ENCODE data around the gene HSD17B13. TPM values are rescaled to one million over a fixed set of nuclear protein-coding genes. Genes with fewer than 3 reads are reported as not detected.

HSD17B13 gene
- polyA plus RNA-seq, 1 of the 3 experiments (the other 2 are of a cell fraction), result 0.13 TPM

GRCh38 chr4:87359258-87359657, 36.6 kb upstream of the HSD17B13 start:
- H3K4me2 ChIP-seq, result no peak overlapping the region
- H3K4me1 ChIP-seq (ENCODE audit: control insufficient read depth in 1 of 2, insufficient read depth in 2 of 2, low read depth in 1 of 2, low read length in 1 of 2), result no peaks in the 10 kb centered on the region
- H4K20me1 ChIP-seq (ENCODE audit: insufficient read depth), result no peaks in the 10 kb centered on the region
- no peaks in the 10 kb centered on the region for H3K9me2 ChIP-seq
- no peaks in the 10 kb centered on the region for H3K27me3 ChIP-seq (ENCODE audit: insufficient read depth)
- no peak overlapping the region for H3K4me3 ChIP-seq (ENCODE audit: low read depth in 2 of 2, low read length in 1 of 2)
- peaks cover 9% of the 10 kb centered on the region for H3F3A ChIP-seq (replicated peaks; ENCODE audit: insufficient read depth)
- no peak overlapping the region for H2AFZ ChIP-seq (ENCODE audit: low read depth)
- TF ChIP-seq, protein P1, sequence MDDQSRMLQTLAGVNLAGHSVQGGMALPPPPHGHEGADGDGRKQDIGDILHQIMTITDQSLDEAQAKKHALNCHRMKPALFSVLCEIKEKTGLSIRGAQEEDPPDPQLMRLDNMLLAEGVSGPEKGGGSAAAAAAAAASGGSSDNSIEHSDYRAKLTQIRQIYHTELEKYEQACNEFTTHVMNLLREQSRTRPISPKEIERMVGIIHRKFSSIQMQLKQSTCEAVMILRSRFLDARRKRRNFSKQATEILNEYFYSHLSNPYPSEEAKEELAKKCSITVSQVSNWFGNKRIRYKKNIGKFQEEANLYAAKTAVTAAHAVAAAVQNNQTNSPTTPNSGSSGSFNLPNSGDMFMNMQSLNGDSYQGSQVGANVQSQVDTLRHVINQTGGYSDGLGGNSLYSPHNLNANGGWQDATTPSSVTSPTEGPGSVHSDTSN (IDR thresholded peaks at IDR 0.05), result no peak
- no peak for TF ChIP-seq NFIC (IDR thresholded peaks at IDR 0.05; ENCODE audit: borderline replicate concordance)
- TF ChIP-seq MXI1 (IDR thresholded peaks at IDR 0.05; ENCODE audit: low read depth, low read length), result no peak
- TF ChIP-seq SIN3A (IDR thresholded peaks at IDR 0.05; ENCODE audit: borderline replicate concordance, low read depth, low read length), result no peak
- TF ChIP-seq, protein P2, sequence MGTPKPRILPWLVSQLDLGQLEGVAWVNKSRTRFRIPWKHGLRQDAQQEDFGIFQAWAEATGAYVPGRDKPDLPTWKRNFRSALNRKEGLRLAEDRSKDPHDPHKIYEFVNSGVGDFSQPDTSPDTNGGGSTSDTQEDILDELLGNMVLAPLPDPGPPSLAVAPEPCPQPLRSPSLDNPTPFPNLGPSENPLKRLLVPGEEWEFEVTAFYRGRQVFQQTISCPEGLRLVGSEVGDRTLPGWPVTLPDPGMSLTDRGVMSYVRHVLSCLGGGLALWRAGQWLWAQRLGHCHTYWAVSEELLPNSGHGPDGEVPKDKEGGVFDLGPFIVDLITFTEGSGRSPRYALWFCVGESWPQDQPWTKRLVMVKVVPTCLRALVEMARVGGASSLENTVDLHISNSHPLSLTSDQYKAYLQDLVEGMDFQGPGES (IDR thresholded peaks at IDR 0.05; ENCODE audit: low read depth, low read length), result no peak
- no peak for TF ChIP-seq NRF1 (IDR thresholded peaks at IDR 0.05; ENCODE audit: low read depth, low read length)
- no peak for TF ChIP-seq TCF12 (IDR thresholded peaks at IDR 0.05)
- TF ChIP-seq TAF1 (IDR thresholded peaks at IDR 0.05; ENCODE audit: borderline replicate concordance, low read depth, low read length), result no peak
- no peak for TF ChIP-seq MEF2A (IDR thresholded peaks at IDR 0.05; ENCODE audit: borderline replicate concordance, low read depth)
- H3K9me3 ChIP-seq, result no peaks in the 10 kb centered on the region
- WGBS (ENCODE audit: low lambda C conversion rate), result 99% methylated on average over 4 of the region's 4 CpGs
- ChIA-PET CTCF (interaction anchor here (2.2 kb wide), 1 partner anchor 17 kb away, joined by 12 read pairs; no protein-coding TSS in a partner anchor), POLR2A (no interaction called here)
- no peak overlapping the region for H3K9ac ChIP-seq
- DNase-seq, result no peak
- H3K27ac ChIP-seq (ENCODE audit: low read depth in 2 of 2, low read length in 1 of 2), result no peak overlapping the region
- peaks cover 35 to 75% of the 10 kb centered on the region in 2 experiments for H3K36me3 ChIP-seq (replicated peaks in 1 of 2; ENCODE audit: control insufficient read depth in 1 of 2, insufficient read depth in 2 of 2, low read length in 1 of 2)
- peaks cover 6% of the 10 kb centered on the region for H3K79me2 ChIP-seq (ENCODE audit: insufficient read depth)

DNA sequence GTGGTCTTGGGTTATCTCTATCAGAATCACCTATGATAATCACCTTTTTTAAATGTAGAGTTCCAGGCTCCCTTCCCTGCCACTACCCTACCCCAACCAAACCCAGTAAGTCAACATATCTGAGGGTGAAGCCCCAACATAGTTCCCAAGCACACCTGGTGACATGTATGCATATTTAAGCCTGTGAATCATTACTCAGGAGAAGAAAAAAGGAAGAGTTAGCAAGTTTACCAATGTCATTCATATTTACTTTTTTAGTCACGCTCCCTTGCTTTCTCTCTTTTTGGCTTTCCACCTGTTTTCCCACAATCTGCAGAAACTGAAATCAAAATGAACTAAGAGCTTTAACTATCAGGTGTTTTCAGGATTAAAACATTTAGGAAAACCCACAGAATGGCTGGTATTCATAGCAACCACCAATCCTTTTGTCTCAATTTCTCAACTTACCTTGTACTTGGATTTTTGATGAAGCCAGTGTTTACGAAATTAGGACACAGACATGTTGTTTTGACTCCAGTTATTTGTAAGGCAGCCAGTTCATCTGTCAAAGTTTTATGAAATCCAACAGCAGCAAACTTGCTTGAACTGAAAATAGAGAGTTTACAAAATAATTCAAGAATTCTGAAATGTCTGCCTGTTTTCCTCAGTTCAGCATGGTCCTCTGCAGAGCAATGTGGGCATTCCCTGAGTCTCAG, 34.3 kb upstream of the HSD17B13 start:
- H3K27ac ChIP-seq (ENCODE audit: low read depth in 2 of 2, low read length in 1 of 2), result no peak overlapping the region
- no peaks in the 10 kb centered on the region for H3K4me1 ChIP-seq (ENCODE audit: control insufficient read depth in 1 of 2, insufficient read depth in 2 of 2, low read depth in 1 of 2, low read length in 1 of 2)
- WGBS (ENCODE audit: low lambda C conversion rate), result 99% methylated on average over 2 of the region's 2 CpGs
- H3F3A ChIP-seq (replicated peaks; ENCODE audit: insufficient read depth), result peaks cover 9% of the 10 kb centered on the region
- no peak overlapping the region for H3K9ac ChIP-seq
- CTCF ChIA-PET, result no interaction called here
- H3K27me3 ChIP-seq (ENCODE audit: insufficient read depth), result no peaks in the 10 kb centered on the region
- H3K4me3 ChIP-seq (ENCODE audit: low read depth in 2 of 2, low read length in 1 of 2), result no peak overlapping the region
- TF ChIP-seq YY1 (IDR thresholded peaks at IDR 0.05; ENCODE audit: low read depth), result no peak
- TF ChIP-seq SIN3A (IDR thresholded peaks at IDR 0.05; ENCODE audit: borderline replicate concordance, low read depth, low read length), result no peak
- TF ChIP-seq TAF1 (IDR thresholded peaks at IDR 0.05; ENCODE audit: borderline replicate concordance, low read depth, low read length), result no peak
- no peak for TF ChIP-seq TEAD4 (IDR thresholded peaks at IDR 0.05; ENCODE audit: borderline replicate concordance, insufficient read depth)
- no peak for TF ChIP-seq FOXJ3 (CRISPR knock-in tag; IDR thresholded peaks at IDR 0.05)
- no peak for TF ChIP-seq CHD2 (IDR thresholded peaks at IDR 0.05; ENCODE audit: low read length, partially characterized antibody)
- TF ChIP-seq ZBTB33 (IDR thresholded peaks at IDR 0.05; ENCODE audit: borderline replicate concordance, low read depth), result no peak
- TF ChIP-seq REST (IDR thresholded peaks at IDR 0.05; ENCODE audit: low read depth, low read length), result no peak
- no peak for TF ChIP-seq SMC3 (IDR thresholded peaks at IDR 0.05; ENCODE audit: low read depth, low read length)
- TF ChIP-seq RCOR1 (IDR thresholded peaks at IDR 0.05; ENCODE audit: low read length), result no peak
- TF ChIP-seq EZH2phosphoT487 (IDR thresholded peaks at IDR 0.05; ENCODE audit: borderline replicate concordance, low read depth), result no peak
- no peak for TF ChIP-seq RXRA (IDR thresholded peaks at IDR 0.05; ENCODE audit: borderline replicate concordance, low read depth)
- no peak for TF ChIP-seq ELF1 (IDR thresholded peaks at IDR 0.05)
- no peak for DNase-seq
- POLR2A ChIA-PET, result no interaction called here
- no peaks in the 10 kb centered on the region for H3K9me2 ChIP-seq
- H3K79me2 ChIP-seq (ENCODE audit: insufficient read depth), result peaks cover 6% of the 10 kb centered on the region
- H3K4me2 ChIP-seq, result no peak overlapping the region
- H2AFZ ChIP-seq (ENCODE audit: low read depth), result no peak overlapping the region
- peaks cover 27 to 73% of the 10 kb centered on the region in 2 experiments for H3K36me3 ChIP-seq (replicated peaks in 1 of 2; ENCODE audit: control insufficient read depth in 1 of 2, insufficient read depth in 2 of 2, low read length in 1 of 2)
- no peaks in the 10 kb centered on the region for H3K9me3 ChIP-seq
- no peaks in the 10 kb centered on the region for H4K20me1 ChIP-seq (ENCODE audit: insufficient read depth)
